SK-N-SH (cell line): ENCODE results near the gene TSPAN12. TPM values are rescaled to one million over a fixed set of nuclear protein-coding genes. Genes with fewer than 3 reads are reported as not detected.

Source experiments
- CTCF ChIA-PET: fragments of 300-600, 350-600 bp; formaldehyde crosslinking; extraction: SDS; loops from one replicate; lab custom pipeline; 2021; lab: Yijun Ruan, JAX
- POLR2A ChIA-PET: fragments of 350-600 bp; sonication (Branson Sonifier 250); formaldehyde crosslinking; extraction: SDS; loops from one replicate; lab custom pipeline; 2020; ENCODE audit warnings: antibody characterized with exemption, inconsistent platforms; lab: Yijun Ruan, JAX
- DNase-seq: peaks from one replicate; pipeline ENCODE4 v3.0.0; 2012
- H2AFZ ChIP-seq: fragments of 200-600 bp; sonication (generic); 2 replicates; pipeline ENCODE4 v1.8.1; 2016; ENCODE audit warnings: antibody characterized with exemption, mild to moderate bottlenecking, low read depth
- H3F3A ChIP-seq: fragments of 200-600 bp; sonication (generic); replicated peaks from 2 replicates; pipeline ENCODE3; 2016; ENCODE audit warnings: antibody characterized with exemption, mild to moderate bottlenecking; ENCODE audit not compliant: insufficient read depth
- H3K27ac ChIP-seq, 2 experiments: fragments of 200-500 bp in 1 of 2; fragments of 200-600 bp in 1 of 2; sonication (Bioruptor generic) in 1 of 2; sonication (generic), shearing (Covaris generic) in 1 of 2; 2 replicates each; pipeline versions ENCODE4 v1.5.1 to v1.6.1; 2014 to 2016; ENCODE audit warnings: low read depth in 2 of 2, inconsistent platforms in 1 of 2, low read length in 1 of 2, mild to moderate bottlenecking in 1 of 2, mixed read lengths in 1 of 2
- H3K27me3 ChIP-seq: fragments of 200-600 bp; sonication (generic), shearing (Covaris generic); 2 replicates; pipeline ENCODE4 v1.6.1; 2016; ENCODE audit warnings: mixed run types; ENCODE audit not compliant: insufficient read depth
- H3K36me3 ChIP-seq, 2 experiments: fragments of 200-500 bp in 1 of 2; fragments of 200-600 bp in 1 of 2; sonication (Bioruptor generic) in 1 of 2; sonication (generic) in 1 of 2; replicated peaks in 1 of 2; 2 replicates each; pipeline versions ENCODE3 to v1.5.1; 2014 to 2016; ENCODE audit warnings: low read length in 1 of 2, mild to moderate bottlenecking in 1 of 2; ENCODE audit not compliant: insufficient read depth in 2 of 2, control insufficient read depth in 1 of 2
- H3K4me1 ChIP-seq, 2 experiments: fragments of 200-500 bp in 1 of 2; fragments of 200-600 bp in 1 of 2; sonication (Bioruptor generic) in 1 of 2; sonication (generic), shearing (Covaris generic) in 1 of 2; 2 replicates each; pipeline versions ENCODE4 v1.5.1 to v1.6.1; 2014 to 2016; ENCODE audit warnings: low read depth in 1 of 2, low read length in 1 of 2, mixed run types in 1 of 2; ENCODE audit not compliant: insufficient read depth in 2 of 2, control insufficient read depth in 1 of 2
- H3K4me2 ChIP-seq: fragments of 200-600 bp; sonication (generic), shearing (Covaris generic); 2 replicates; pipeline ENCODE4 v1.6.1; 2017; ENCODE audit warnings: mixed run types
- H3K4me3 ChIP-seq, 2 experiments: fragments of 200-500 bp in 1 of 2; fragments of 200-600 bp in 1 of 2; sonication (Bioruptor generic) in 1 of 2; sonication (generic), shearing (Covaris generic) in 1 of 2; 2 replicates each; pipeline versions ENCODE4 v1.5.1 to v1.8.1; 2014 to 2016; ENCODE audit warnings: low read depth in 2 of 2, inconsistent platforms in 1 of 2, low read length in 1 of 2, mild to moderate bottlenecking in 1 of 2, mixed read lengths in 1 of 2, moderate library complexity in 1 of 2
- H3K79me2 ChIP-seq: fragments of 200-600 bp; sonication (generic); 2 replicates; pipeline ENCODE4 v1.8.1; 2017; ENCODE audit warnings: mild to moderate bottlenecking; ENCODE audit not compliant: insufficient read depth
- H3K9ac ChIP-seq: fragments of 200-600 bp; sonication (generic); 2 replicates; pipeline ENCODE4 v1.6.1; 2017; ENCODE audit warnings: mixed run types
- H3K9me2 ChIP-seq: fragments of 200-600 bp; sonication (generic); 2 replicates; pipeline ENCODE4 v1.6.1; 2017; ENCODE audit warnings: mixed run types
- H3K9me3 ChIP-seq: fragments of 200-600 bp; sonication (generic); 2 replicates; pipeline ENCODE4 v1.6.1; 2017; ENCODE audit warnings: mixed run types, mild to moderate bottlenecking, moderate library complexity
- H4K20me1 ChIP-seq: fragments of 200-600 bp; sonication (generic); 2 replicates; pipeline ENCODE4 v1.6.1; 2017; ENCODE audit warnings: mild to moderate bottlenecking, mixed run types; ENCODE audit not compliant: insufficient read depth
- EZH2phosphoT487 ChIP-seq: fragments of 200-600 bp; sonication (generic); IDR thresholded peaks from 2 replicates; pipeline ENCODE4 v1.6.1; 2017; ENCODE audit warnings: low read depth, mixed run types, mild to moderate bottlenecking, antibody characterized with exemption, moderate library complexity, borderline replicate concordance
- FOXJ3 ChIP-seq: sonication (generic); formaldehyde crosslinking; IDR thresholded peaks from 2 replicates; pipeline ENCODE4 v1.5.1; 2020; ENCODE audit warnings: mild to moderate bottlenecking, missing genetic modification reagents
- GABPA ChIP-seq: IDR thresholded peaks from 2 replicates; pipeline ENCODE4 v1.4.0; 2012; ENCODE audit warnings: low read depth, mild to moderate bottlenecking
- IRF3 ChIP-seq: fragments of 150-350 bp; IDR thresholded peaks from 2 replicates; pipeline ENCODE4 v1.6.1; 2016; ENCODE audit warnings: mild to moderate bottlenecking, low read depth, low read length
- MXI1 ChIP-seq: IDR thresholded peaks from 2 replicates; pipeline ENCODE4 v1.6.1; 2012; ENCODE audit warnings: mild to moderate bottlenecking, low read depth, low read length, improper control_type of control experiment
- POLR2AphosphoS5 ChIP-seq: IDR thresholded peaks from 2 replicates; pipeline ENCODE4 v1.6.1; 2012; ENCODE audit warnings: low read depth, low read length
- RAD21 ChIP-seq: IDR thresholded peaks from 2 replicates; pipeline ENCODE4 v1.6.1; 2012; ENCODE audit warnings: mild to moderate bottlenecking, low read length
- RCOR1 ChIP-seq: fragments of 150-350 bp; IDR thresholded peaks from 2 replicates; pipeline ENCODE4 v1.6.1; 2017; ENCODE audit warnings: antibody characterized with exemption, low read length
- RFX5 ChIP-seq: IDR thresholded peaks from 2 replicates; pipeline ENCODE4 v1.6.1; 2012; ENCODE audit warnings: mild to moderate bottlenecking, improper control_type of control experiment, low read length
- SIN3A ChIP-seq: IDR thresholded peaks from 2 replicates; pipeline ENCODE4 v1.6.1; 2012; ENCODE audit warnings: low read depth, mild to moderate bottlenecking, low read length, moderate library complexity, borderline replicate concordance
- TAF1 ChIP-seq: IDR thresholded peaks from 2 replicates; pipeline ENCODE4 v1.6.1; 2012; ENCODE audit warnings: low read depth, mild to moderate bottlenecking, low read length, moderate library complexity, borderline replicate concordance
- YY1 ChIP-seq: IDR thresholded peaks from 2 replicates; pipeline ENCODE4 v1.4.0; 2012; ENCODE audit warnings: low read depth, mild to moderate bottlenecking
- ZBTB33 ChIP-seq: IDR thresholded peaks from 2 replicates; pipeline ENCODE4 v1.4.0; 2012; ENCODE audit warnings: low read depth, borderline replicate concordance
- WGBS: methylation state at CpG from one replicate; pipeline ENCODE4 v1.1.6; 2017; ENCODE audit warnings: low lambda C conversion rate; 5-methylcytosine and 5-hydroxymethylcytosine counted together
- polyA plus RNA-seq, 3 experiments: library from polyadenylated mRNA; depleted of rRNA; stranded (reverse); fragments of >200 nt; gene quantifications; 2 replicates each; pipeline ENCODE4 v1.2.3, GENCODE V29; 2012

The TSPAN12 gene
- polyA plus RNA-seq, 1 of the 3 experiments (the other 2 are of a cell fraction): not detected

DNA sequence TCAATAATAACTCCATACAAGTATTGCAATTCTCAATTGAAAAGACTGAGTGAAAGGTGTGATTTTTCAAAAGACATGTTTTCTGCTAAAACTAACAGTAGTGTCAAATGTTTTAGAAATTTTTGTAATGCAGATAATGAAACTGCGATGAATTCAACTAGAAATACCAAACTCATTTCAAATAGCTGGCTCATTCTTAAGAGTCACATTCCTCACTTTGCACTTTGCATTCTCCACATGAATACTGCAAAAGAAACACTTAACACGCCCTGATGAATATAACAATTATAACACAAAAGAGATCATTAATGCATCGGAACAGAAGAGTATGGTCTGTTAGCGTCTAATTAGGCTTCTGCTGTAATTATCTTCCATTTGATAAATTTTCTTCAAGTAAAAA lies 15.5 kb upstream of the TSPAN12 start:
- CTCF ChIA-PET: interaction anchor here (1.3 to 1.7 kb wide), 2 partner anchors 13 to 81 kb away, joined by 3 to 10 read pairs; no protein-coding TSS in a partner anchor
- H3K27ac ChIP-seq: no peak overlapping the region
- 17% methylated on average over 4 of the region's 4 CpGs for WGBS
- POLR2A ChIA-PET: no interaction called here
- H3K79me2 ChIP-seq: no peaks in the 10 kb centered on the region; the same call in 1 of the 2 replicates
- no peaks in the 10 kb centered on the region for H3K36me3 ChIP-seq
- no peak overlapping the region for H2AFZ ChIP-seq
- H3K9ac ChIP-seq: no peak overlapping the region
- H3F3A ChIP-seq: no peaks in the 10 kb centered on the region
- no peak overlapping the region for H3K4me3 ChIP-seq
- no peaks in the 10 kb centered on the region for H3K4me1 ChIP-seq
- H3K27me3 ChIP-seq: peaks cover 17% of the 10 kb centered on the region; the same call in 1 of the 2 replicates
- H3K4me2 ChIP-seq: no peak overlapping the region
- DNase-seq: no peak
- TF ChIP-seq FOXJ3 (CRISPR knock-in tag): no peak
- no peak for TF ChIP-seq MXI1
- TF ChIP-seq ZBTB33: no peak
- TF ChIP-seq TAF1: no peak
- no peak for TF ChIP-seq SIN3A
- H3K9me3 ChIP-seq: no peaks in the 10 kb centered on the region
- no peaks in the 10 kb centered on the region for H4K20me1 ChIP-seq
- H3K9me2 ChIP-seq: no peaks in the 10 kb centered on the region

DNA sequence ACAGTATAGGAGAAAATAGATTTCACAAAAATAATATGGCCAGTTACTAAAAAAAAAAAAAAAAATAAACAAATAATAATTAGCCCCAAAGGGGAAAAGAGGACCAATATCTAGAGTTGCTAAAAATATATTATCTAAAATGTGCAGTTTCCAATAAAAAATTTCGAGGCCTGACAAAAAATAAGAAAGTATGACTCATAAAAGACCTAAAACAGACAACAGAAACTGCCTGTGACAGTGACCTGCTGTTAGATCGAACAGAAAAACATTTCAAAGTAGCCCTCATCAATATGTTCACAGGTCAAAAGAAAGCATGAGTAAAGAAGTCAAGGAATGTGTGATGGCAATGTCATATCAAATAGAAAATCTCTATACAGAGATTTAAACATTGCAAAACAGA lies 11.8 kb upstream of the TSPAN12 start:
- Histone ChIP-seq H3K27ac (no peak overlapping the region), H3K9ac (no peak overlapping the region), H4K20me1 (no peaks in the 10 kb centered on the region), H3K9me3 (no peaks in the 10 kb centered on the region), H3F3A (no peaks in the 10 kb centered on the region), H3K4me3 (no peak overlapping the region), H3K27me3 (peaks cover 32% of the 10 kb centered on the region; the same call in 1 of the 2 replicates), H3K4me2 (no peak overlapping the region), H3K79me2 (no peaks in the 10 kb centered on the region; the same call in 1 of the 2 replicates), H2AFZ (no peak overlapping the region), H3K4me1 (no peaks in the 10 kb centered on the region), H3K36me3 (no peaks in the 10 kb centered on the region), H3K9me2 (no peaks in the 10 kb centered on the region)
- WGBS: 2% methylated on average over 2 of the region's 2 CpGs
- no peak for TF ChIP-seq TAF1
- no peak for TF ChIP-seq RFX5
- no peak for TF ChIP-seq RAD21
- TF ChIP-seq RCOR1: no peak
- no peak for TF ChIP-seq EZH2phosphoT487
- no peak for TF ChIP-seq GABPA
- TF ChIP-seq YY1: no peak
- no peak for TF ChIP-seq POLR2AphosphoS5
- TF ChIP-seq IRF3: no peak
- CTCF ChIA-PET: interaction anchor here (1.1 kb wide), 1 partner anchor 78 kb away, joined by 3 read pairs; no protein-coding TSS in a partner anchor
- DNase-seq: no peak
- POLR2A ChIA-PET: no interaction called here
